GM19023 (cell line): ENCODE measurements around the gene ATL3.
"Not testable (repeated sequence)": the region's sequence is repeated elsewhere in the genome, so short reads cannot be mapped to it uniquely, and the experiment has no call there.

Source experiments
- ATAC-seq: cut with Tn5 transposase; IDR thresholded peaks from one replicate; pipeline ENCODE4 v1.9.1; 2021; ENCODE audit warnings: mild to moderate bottlenecking, moderate library complexity; ENCODE audit not compliant: unreplicated experiment

ATL3 gene

GRCh38 chr11:63622323-63622722 lies 48.9 kb downstream of the ATL3 start:
- ATAC-seq: no peak

- no peak for ATAC-seq
These were observed 50.1 kb downstream of the ATL3 start for GRCh38 chr11:63621071-63621470.

GRCh38 chr11:63619967-63620366 lies 51.2 kb downstream of the ATL3 start:
- no peak for ATAC-seq

DNA sequence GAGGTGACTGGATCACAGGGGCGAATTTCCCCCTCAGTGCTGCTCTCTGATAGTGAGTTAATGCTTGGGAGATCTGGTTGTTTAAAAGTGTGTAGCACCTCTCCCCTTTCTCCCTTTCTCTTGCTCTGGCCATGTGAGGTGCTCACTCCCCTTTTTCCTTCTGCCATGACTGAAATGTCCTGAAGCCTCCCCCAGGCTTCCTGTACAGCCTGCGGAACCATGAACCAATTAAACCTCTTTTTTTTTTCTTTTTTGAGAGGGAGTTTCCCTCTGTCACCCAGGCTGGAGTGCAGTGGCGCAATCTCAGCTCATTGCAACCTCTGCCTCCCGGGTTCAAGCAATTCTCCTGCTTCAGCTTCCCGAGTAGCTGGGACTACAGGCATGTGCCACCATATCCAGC lies 53.5 kb downstream of the ATL3 start:
- not testable (repeated sequence) for ATAC-seq

- ATAC-seq: no peak
These were observed 54.2 kb downstream of the ATL3 start for GRCh38 chr11:63616953-63617352.

- peak; percentile 65 for ATAC-seq
These were observed 57.0 kb downstream of the ATL3 start, which contains the start of gene PLAAT3 for GRCh38 chr11:63614136-63614671. Gene PLAAT3 (minus strand): TSS chr11:63614433. CDS start chr11:63614014, 419 bp downstream.

DNA sequence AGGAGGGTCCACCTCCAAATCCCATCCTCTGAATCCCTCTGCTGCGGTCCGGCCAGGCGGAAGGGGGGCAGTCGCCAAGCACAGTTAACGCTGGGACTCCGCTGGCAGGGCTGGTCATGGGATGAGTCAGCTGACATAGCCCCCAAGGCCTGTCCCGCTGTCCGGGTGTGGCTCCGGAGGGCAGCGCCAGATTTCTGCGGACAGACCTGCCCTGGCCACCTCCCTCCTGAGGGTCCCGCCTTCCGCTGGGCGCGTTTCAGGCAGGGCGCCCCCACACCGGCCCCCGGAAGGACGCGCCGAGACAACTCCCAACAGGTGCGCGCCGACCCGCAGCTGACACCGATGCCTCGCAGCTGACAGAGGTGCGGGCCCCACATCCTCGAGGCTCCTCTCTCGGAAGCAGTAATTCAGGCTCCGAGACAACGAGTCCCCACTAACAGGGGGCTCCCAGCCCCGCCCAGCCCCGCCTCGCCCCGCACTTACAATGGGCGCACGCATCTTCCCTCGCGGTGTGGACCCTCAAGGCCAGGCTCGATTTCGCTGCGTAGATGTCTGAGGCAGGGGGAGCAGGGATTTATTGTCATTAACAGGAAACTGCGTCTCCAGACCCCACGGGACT lies 57.5 kb downstream of the ATL3 start:
- peak; percentile 49 for ATAC-seq

DNA sequence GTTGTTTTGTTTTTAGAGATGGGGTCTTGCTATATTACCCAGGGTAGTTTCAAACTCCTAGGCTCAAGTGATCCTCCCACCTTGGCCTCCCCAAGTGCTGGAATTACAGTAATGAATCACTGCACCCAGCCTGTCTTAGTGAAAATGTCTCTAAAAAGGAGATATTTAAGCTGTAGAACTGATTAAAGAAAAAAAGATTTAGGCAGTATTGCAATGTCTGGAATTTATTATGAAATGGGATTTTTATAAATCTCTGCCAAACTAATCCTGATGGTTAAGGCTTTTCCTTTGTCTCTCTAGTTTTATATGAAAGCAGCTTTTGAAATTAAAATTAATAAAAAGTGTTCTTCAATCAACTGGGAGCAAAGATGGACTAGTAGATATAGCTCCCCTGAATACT lies 59.0 kb downstream of the ATL3 start:
- ATAC-seq: no peak

DNA sequence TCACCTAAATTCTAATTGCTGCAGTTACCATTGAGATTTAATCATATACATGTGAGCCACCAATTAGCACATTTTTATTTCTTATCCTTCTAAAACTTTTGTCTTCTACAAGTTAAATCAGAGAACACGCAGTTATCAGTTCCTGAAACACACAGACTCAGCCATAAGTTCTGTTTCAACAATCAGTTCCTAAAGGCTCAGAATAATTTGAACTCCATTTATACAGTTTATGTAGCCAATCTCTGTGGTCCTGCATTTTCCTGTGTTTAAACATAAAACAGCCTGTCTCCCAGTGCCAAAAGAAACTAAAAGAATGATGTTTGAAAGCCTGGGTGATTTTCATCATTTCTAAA lies 59.8 kb downstream of the ATL3 start:
- no peak for ATAC-seq

DNA sequence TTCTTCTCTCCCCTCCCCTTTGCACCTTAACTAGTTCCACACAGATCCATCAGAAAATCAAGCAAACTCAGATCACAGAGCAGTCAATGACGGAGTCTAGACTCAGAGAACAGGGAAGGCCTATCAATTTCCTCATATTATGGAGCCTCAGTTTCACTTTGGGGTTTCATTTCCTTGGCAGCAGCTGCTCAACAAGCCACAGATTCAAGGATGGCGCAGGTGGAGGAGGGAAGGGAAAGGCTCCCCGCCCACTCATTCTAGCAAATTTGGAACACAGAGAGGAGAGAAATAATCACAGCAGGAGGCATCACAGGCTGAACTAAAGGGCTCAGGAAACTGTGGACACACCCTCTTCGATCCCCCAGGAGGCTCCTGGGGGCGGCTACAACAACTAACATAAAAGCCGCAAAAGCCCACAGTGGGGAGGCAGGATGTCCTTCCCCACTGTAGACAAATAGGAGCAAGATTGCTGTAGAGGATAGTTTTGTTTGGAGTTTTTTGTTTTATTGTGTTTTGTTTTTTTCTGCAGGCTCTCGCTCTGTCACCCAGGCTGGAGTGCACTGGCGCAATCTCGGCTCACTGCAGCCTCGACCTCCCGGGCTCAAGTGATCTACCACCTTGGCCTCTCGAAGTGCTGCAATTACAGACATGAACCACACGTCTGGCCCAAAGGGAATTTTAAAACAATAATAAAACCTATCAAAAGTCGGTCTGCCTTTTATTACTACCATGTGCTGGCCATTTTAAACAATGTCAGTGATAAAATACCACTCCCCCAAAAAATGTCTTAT lies 60.4 kb downstream of the ATL3 start:
- no peak for ATAC-seq

DNA sequence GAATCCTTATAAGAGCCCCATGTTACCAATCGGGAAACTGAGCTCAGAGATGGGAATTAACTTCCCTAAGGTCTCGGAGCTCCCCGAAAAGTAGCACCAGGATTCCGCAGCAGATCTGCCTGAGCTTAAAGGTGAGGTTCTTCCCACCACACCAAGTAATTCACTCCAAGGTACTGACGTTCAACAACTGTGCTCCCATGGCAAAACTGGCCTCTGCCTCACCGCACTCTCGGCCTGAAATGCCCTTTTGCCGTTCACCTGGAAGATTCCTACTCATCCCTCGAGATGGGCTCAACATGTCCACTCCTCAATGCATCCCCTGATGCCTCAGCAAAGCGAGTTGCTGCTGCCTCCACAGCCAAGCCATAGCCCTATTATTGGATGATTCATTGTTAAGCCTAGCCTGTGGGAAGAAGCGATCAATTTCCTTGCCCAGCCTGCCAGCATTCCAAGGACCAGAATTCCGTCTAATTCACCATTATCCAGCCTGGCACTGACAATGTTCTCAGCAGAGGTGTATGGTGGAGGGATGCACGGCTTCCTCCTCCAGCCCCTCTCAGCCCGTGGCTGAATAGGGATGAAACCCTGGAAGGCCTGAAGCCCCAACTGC lies 61.1 kb downstream of the ATL3 start:
- ATAC-seq: no peak

DNA sequence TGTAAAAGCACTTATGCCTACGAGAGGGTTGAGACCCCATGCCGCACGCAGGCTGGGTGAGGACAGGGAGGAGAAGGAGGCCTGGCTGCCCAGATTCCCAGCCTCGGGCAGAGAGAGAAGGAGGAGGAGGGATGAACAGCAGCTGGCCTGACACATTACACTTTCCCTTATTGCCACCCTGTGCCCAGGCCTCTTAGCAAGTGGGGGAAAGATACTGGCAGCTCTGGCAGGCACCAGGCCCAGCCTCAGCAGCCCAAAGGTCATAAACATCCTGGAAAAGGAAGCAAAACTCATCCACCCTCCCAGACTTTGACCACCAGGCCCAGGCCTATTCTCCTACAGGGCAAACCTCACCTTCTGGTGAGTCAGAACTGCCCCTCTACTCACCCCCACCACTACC lies 61.6 kb downstream of the ATL3 start:
- ATAC-seq: no peak

GRCh38 chr11:63608353-63609345 lies 62.5 kb downstream of the ATL3 start:
- ATAC-seq: no peak

DNA sequence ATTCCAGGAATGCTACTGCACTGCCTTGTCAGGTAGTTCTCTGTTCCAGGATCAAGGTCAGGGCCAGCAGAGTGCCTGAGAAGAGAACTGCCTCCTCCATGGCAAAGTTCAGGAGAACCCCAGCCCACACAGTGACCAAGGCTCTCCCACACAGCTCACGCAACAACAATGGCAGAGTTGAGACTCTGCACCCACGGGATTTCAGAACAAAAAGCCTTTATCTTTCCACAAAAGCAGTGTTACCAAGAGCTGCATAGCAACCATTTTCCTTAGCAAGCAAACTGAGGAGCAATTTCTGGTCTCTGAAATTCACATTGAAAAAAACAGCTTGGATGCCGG lies 68.0 kb downstream of the ATL3 start:
- no peak for ATAC-seq

- not testable (repeated sequence) for ATAC-seq
These were observed 68.6 kb downstream of the ATL3 start for GRCh38 chr11:63602290-63603179.

DNA sequence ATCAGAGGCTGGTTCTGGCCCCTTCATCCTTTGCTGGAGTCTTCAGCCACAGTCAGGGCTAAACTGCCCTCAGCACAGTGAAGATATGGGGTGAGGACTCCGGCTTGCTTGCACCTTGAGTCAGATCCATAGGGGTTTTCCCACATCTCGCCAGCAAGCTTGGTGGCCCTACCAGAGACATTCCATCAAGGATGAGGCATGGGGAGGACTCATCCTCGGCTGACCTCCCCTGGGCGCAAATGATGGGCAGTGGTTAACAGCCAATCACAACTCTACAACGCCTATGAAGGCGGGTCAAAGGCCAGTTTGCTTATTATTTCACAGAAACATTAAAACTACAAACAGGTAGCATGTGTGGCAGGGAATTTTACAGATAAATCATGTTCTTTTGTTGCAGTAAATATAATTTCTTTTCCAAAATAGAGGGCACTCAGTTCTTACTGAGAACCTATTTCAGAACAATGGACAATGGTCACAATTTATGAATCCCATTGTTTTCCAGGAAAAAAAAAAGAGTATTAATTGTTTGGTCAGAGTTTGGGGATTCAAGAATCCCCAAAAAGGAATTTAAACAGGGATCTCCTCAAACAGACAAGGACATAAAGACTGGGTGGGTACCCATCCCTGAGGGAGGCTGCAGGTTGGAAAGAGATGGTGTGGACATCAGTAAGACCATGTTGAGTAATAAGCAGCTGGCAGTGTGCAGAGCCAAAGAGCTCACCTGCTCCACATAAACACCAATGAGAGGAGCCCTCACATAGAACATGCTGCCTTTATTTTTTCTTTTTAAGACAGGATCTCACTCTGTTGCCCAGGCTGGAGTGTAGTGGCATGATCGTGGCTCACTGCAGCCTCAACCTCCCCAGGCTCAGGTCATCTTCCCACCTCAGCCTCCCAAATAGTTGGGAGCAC lies 71.7 kb downstream of the ATL3 start:
- ATAC-seq: no peak

- no peak for ATAC-seq
These were observed 72.6 kb downstream of the ATL3 start for GRCh38 chr11:63598556-63598955.

GRCh38 chr11:63595296-63595695 lies 75.9 kb downstream of the ATL3 start:
- no peak for ATAC-seq

DNA sequence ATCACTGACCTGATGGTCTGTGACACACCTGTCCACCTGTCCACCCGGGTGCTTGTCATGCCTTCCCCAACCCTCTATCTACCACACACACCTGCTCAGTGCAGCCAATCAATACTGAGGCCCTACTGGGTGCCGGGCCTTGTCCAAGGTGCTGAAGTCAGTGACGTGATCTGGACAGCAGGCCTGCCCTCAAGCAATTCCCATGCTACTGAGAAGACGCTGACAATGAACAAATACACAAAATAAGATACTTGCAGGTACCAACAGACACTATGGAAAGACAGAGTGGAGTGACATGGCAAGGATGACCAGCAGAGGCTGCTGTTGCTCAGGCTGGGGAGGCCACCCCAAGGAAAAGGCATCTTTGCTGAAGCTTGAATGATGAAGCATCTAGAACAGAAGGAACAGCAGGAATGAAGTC lies 78.2 kb downstream of the ATL3 start:
- ATAC-seq: no peak
